Nephron (organoid): ENCODE measurements around the gene RREB1.

Experiments
- H3K27ac Mint-ChIP-seq, 3 experiments: 2 replicates each; pipeline ENCODE4 v1.8.0; 2020; ENCODE audit warnings: mixed read lengths in 3 of 3, mild to moderate bottlenecking in 2 of 3, moderate library complexity in 1 of 3
- H3K27me3 Mint-ChIP-seq: 2 replicates; pipeline ENCODE4 v1.8.0; 2021; ENCODE audit warnings: low read depth, mild to moderate bottlenecking, moderate library complexity, mixed read lengths
- H3K36me3 Mint-ChIP-seq: 2 replicates; pipeline ENCODE4 v1.8.0; 2020; ENCODE audit warnings: low read depth, mixed read lengths
- H3K4me1 Mint-ChIP-seq: 2 replicates; pipeline ENCODE4 v1.8.0; 2020; ENCODE audit warnings: mixed read lengths
- H3K4me3 Mint-ChIP-seq, 3 experiments: 2 replicates each; pipeline ENCODE4 v1.8.0; 2020; ENCODE audit warnings: mild to moderate bottlenecking in 3 of 3, mixed read lengths in 3 of 3, moderate library complexity in 2 of 3
- H3K9me3 Mint-ChIP-seq: 2 replicates; pipeline ENCODE4 v1.8.0; 2020; ENCODE audit warnings: mixed read lengths
- TF ChIP-seq, protein P1 (sequence below), 3 experiments: fragments of 200-600 bp; sonication (generic); IDR thresholded peaks; one replicate each; pipeline ENCODE4 v1.5.0; 2021; ENCODE audit warnings: antibody characterized with exemption in 3 of 3; ENCODE audit not compliant: unreplicated experiment in 3 of 3

The RREB1 gene

DNA sequence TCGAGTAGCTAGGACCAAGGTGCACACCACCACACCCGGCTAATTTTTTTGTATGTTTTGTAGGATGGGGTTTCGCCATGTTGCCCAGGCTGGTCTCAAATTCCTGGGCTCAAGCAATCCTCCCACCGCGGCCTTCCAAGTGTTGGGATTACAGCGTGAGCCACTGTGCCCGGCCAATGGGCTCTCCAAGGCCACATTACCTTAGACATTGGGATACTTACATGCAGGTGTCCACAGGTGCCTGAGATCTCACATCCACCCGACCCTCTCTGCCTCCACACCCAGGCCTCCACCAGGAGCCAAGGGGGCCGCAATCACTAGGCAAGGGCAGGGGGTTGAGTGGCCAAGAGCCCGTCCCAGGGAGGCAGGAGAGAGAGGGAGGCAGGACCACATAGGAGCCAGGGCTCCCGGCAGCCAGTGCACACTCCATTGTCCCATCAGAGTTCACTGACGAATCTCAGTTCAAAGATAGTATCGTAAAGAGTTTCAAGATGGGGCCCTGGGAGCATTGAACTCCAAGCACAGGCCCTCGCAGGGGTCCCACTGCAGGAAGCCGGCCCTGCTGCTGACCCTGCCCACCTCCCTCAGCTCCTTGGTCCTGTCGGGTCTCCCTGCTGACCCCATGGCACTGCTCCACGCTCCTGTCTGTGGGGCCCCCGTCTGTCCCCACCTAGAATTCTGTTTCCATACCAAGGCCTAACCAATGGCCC is 149.9 kb downstream of the RREB1 start:
- Mint-ChIP-seq H3K9me3 (no peaks in the 10 kb centered on the region), H3K4me3 (no peak overlapping the region), H3K36me3 (peaks cover 4% of the 10 kb centered on the region), H3K27ac (peak overlapping the region in 1 of 3 experiments; percentile 75), H3K27me3 (peaks cover 8% of the 10 kb centered on the region), H3K4me1 (peaks cover 44% of the 10 kb centered on the region)
- TF ChIP-seq, protein P1, sequence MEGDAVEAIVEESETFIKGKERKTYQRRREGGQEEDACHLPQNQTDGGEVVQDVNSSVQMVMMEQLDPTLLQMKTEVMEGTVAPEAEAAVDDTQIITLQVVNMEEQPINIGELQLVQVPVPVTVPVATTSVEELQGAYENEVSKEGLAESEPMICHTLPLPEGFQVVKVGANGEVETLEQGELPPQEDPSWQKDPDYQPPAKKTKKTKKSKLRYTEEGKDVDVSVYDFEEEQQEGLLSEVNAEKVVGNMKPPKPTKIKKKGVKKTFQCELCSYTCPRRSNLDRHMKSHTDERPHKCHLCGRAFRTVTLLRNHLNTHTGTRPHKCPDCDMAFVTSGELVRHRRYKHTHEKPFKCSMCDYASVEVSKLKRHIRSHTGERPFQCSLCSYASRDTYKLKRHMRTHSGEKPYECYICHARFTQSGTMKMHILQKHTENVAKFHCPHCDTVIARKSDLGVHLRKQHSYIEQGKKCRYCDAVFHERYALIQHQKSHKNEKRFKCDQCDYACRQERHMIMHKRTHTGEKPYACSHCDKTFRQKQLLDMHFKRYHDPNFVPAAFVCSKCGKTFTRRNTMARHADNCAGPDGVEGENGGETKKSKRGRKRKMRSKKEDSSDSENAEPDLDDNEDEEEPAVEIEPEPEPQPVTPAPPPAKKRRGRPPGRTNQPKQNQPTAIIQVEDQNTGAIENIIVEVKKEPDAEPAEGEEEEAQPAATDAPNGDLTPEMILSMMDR (IDR thresholded peaks at IDR 0.05; ENCODE audit: unreplicated experiment in 3 of 3): no peak

DNA sequence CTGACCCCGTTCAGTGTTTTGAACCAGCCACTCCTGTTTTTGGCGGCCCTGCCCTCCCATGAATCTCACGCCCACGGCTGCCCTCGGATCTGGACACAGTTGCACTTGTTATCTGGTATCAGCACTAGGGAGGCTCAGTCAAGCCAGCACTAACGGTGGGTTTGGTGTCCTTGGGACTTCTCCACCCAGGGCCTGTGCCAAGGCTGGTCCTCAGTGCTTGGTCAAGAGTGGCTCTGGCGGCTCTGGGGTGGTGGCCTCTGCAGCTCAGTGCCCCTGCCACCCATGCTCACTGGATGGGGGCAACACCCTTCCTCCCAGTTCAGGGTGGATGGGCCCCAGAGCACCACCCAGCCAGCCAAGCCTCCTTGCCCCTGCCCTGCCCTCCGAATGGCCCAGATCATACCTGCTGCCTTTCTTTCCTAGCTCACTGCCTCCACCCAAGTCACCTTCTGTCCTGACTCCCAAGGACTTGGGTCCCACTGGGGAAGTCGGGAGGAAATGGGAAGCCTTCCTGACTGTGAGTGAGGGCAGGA is 150.5 kb downstream of the RREB1 start:
- no peaks in the 10 kb centered on the region for H3K9me3 Mint-ChIP-seq
- peaks cover 7% of the 10 kb centered on the region for H3K27me3 Mint-ChIP-seq
- peaks cover 44% of the 10 kb centered on the region for H3K4me1 Mint-ChIP-seq
- TF ChIP-seq, protein P1 (IDR thresholded peaks at IDR 0.05; ENCODE audit: unreplicated experiment in 3 of 3): no peak
- peak overlapping the region in 1 of 3 experiments; percentile 75 for H3K27ac Mint-ChIP-seq
- H3K36me3 Mint-ChIP-seq: peaks cover 4% of the 10 kb centered on the region
- no peak overlapping the region for H3K4me3 Mint-ChIP-seq

DNA sequence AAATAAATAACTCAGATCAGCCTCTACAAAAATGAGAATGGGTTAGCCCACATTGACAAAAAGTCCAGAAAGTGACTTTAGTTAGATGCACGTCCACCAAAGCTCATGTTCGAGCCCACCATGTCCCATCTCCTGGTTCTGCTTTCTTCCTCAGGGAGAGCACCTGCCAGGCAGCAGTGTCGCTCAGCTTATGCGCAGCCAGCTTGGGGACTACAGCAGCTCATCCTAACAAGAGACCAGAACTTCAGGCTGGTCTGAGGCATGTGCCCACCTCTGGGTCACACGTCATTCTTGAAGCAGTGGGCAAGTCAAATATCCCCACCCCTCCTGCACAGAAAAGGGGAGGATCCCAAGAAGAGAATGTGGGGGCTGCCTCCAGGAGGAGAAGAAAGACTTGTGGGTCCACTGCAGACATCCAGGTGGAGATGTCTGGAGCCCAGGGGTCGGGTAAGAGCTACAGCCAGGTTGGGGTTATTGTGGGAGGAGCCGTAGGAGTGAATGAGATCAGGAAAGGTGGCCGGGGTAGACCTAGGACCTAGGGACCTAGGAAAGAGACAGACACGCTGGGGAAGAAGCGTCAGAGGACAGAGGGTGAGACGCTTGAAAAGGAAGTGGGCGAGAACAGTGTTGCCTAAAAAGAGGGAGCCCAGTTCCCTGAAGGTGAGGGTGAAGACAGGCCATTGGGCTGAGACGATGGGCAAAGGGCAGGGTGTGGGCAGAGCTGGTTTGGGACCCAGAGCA is 152.7 kb downstream of the RREB1 start:
- Mint-ChIP-seq H3K27ac (peak overlapping the region; percentile 75 to 89 (median 83)), H3K27me3 (peaks cover 6% of the 10 kb centered on the region), H3K36me3 (peaks cover 4% of the 10 kb centered on the region), H3K4me1 (peaks cover 31% of the 10 kb centered on the region), H3K4me3 (peak overlapping the region; percentile 88 to 97 (median 89)), H3K9me3 (no peaks in the 10 kb centered on the region)
- TF ChIP-seq, protein P1 (IDR thresholded peaks at IDR 0.05; ENCODE audit: unreplicated experiment in 3 of 3): no peak

DNA sequence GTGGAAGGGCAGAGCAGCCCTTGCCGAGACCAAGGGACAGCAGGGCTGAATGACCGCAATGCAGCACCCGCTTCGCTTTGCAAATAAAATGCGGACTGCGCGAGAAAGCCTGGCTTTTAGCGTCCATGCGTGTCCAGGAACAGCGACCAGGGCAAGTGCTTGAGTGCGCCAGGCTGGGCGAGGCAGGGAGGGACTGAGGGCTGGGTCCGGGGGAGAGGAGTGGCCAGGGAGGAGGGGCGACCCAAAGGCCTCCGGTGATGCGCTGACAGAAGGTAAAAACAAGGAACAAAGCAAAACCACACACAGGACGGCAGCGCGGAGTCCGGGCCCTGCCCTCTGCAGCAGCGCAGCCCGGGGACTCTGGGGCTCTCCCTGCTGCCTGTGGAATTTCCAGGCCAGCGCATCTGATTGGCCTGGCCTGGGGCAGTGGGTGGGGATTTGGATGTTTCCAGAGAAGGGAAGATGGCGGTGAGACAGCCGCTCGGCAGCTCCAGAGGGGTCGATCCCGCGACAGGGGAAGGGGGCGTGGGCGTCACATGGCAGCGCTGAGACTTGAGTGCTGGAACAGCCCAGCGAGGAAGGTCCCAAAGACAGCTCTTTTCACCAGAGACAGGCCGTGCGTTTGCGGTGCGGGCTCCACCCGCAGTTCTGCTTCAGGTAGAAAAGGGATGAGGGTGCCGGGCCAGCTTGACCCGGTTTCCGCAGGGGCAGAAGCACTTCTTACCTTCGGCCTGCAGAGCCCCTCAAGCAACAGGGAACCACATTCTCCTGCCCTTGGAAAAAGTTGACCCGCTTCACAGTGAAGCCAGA is 153.5 kb downstream of the RREB1 start:
- H3K4me1 Mint-ChIP-seq: peaks cover 29% of the 10 kb centered on the region
- TF ChIP-seq, protein P1 (IDR thresholded peaks at IDR 0.05; ENCODE audit: unreplicated experiment in 3 of 3): no peak
- peaks cover 6% of the 10 kb centered on the region for H3K27me3 Mint-ChIP-seq
- peak overlapping the region; percentile 75 to 89 (median 83) for H3K27ac Mint-ChIP-seq
- peak overlapping the region; percentile 88 to 97 (median 89) for H3K4me3 Mint-ChIP-seq
- H3K9me3 Mint-ChIP-seq: no peaks in the 10 kb centered on the region
- peaks cover 4% of the 10 kb centered on the region for H3K36me3 Mint-ChIP-seq

DNA sequence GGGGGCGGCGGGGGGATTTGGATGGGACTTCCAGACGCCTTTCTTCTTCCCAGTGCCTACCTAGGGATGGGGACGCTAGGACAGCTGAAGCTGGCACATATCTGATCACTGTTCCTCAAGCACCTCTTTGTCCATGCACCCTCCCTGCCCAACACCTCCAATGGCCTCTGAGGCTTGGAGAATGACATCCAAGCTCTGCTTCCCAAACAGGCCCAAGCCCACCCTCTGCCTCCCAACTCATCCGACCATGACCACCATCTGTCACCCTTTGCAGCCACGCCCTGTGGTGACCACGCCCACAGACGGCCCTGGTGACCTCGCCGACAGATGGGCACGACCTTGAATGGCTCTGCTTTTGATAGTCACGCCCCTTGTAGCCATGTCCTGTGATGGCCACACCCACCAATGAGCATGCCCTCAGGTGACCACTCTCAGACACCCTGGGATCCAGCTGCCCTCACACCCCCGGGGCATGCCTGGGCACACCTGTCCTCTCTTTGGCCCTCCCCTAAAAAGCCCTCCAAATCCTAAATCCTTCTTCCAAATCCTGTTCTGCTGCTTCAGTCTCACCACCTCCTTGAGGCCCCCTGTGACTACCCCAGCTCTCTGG is 154.2 kb downstream of the RREB1 start:
- H3K9me3 Mint-ChIP-seq: no peaks in the 10 kb centered on the region
- no peaks in the 10 kb centered on the region for H3K36me3 Mint-ChIP-seq
- peaks cover 29% of the 10 kb centered on the region for H3K4me1 Mint-ChIP-seq
- H3K27ac Mint-ChIP-seq: peak overlapping the region; percentile 64 to 89 (median 83)
- TF ChIP-seq, protein P1 (IDR thresholded peaks at IDR 0.05; ENCODE audit: unreplicated experiment in 3 of 3): no peak
- H3K27me3 Mint-ChIP-seq: peaks cover 6% of the 10 kb centered on the region
- H3K4me3 Mint-ChIP-seq: peak overlapping the region; percentile 88 to 97 (median 89)
